ENCODE results near the gene DTYMK.
A peak's percentile ranks its signal among the peaks of the same experiment; 100 is the strongest.

DTYMK gene

GRCh38 chr2:241670333-241671110 is 16.1 kb downstream of the DTYMK start:
- Histone ChIP-seq H3K4me1 (ENCODE audit: control insufficient read depth, insufficient read depth, low read length) (no peaks in the 10 kb centered on the region), H3K4me3 (ENCODE audit: low read depth, low read length) (no peak overlapping the region), H3K9me3 (ENCODE audit: control insufficient read depth, insufficient read depth, low read depth, low read length) (no peaks in the 10 kb centered on the region), H3K27ac (ENCODE audit: extremely low read depth, low read depth, low read length) (no peak overlapping the region), H3K36me3 (ENCODE audit: control insufficient read depth in 2 of 2, insufficient read depth in 1 of 2, low read length in 2 of 2) (peaks cover 0 to 80% of the 10 kb centered on the region in 2 experiments; a peak in 1 of 3 replicates)
- CTCF ChIA-PET = interaction anchor here (1.7 kb wide), 1 partner anchor 11 kb away, joined by 4 read pairs; no protein-coding TSS in a partner anchor
- TF ChIP-seq ZNF660 (tag by site-specific recombination; IDR thresholded peaks at IDR 0.05) = no peak
- no peak for TF ChIP-seq ZNF404 (tag by site-specific recombination; IDR thresholded peaks at IDR 0.05)
- no peak for TF ChIP-seq ZNF610 (tag by site-specific recombination; IDR thresholded peaks at IDR 0.05; ENCODE audit: borderline replicate concordance)
- no peak for TF ChIP-seq AEBP2 (tag by site-specific recombination; IDR thresholded peaks at IDR 0.05; ENCODE audit: borderline replicate concordance)
- TF ChIP-seq KLF17 (tag by site-specific recombination; IDR thresholded peaks at IDR 0.05) = no peak
- no peak for TF ChIP-seq GLIS2 (tag by site-specific recombination; IDR thresholded peaks at IDR 0.05)
- no peak for TF ChIP-seq ZNF596 (tag by site-specific recombination; IDR thresholded peaks at IDR 0.05)
- no peak for TF ChIP-seq ZBTB6 (tag by site-specific recombination; IDR thresholded peaks at IDR 0.05)
- TF ChIP-seq ZNF391 (tag by site-specific recombination; IDR thresholded peaks at IDR 0.05; ENCODE audit: borderline replicate concordance, low read depth) = no peak
- no peak for TF ChIP-seq ZFP37 (tag by site-specific recombination; IDR thresholded peaks at IDR 0.05)
- no peak for TF ChIP-seq TCF7L2 (IDR thresholded peaks at IDR 0.05; ENCODE audit: borderline replicate concordance, low read depth, low read length)
- no peak for TF ChIP-seq ZNF148 (tag by site-specific recombination; IDR thresholded peaks at IDR 0.05; ENCODE audit: borderline replicate concordance)
- no peak for TF ChIP-seq ZNF16 (tag by site-specific recombination; IDR thresholded peaks at IDR 0.05; ENCODE audit: low read depth)
- POLR2A ChIA-PET = interaction anchor here (0.6 to 1.5 kb wide), 2 partner anchors 16 to 84 kb away, joined by 4 to 5 read pairs; partner anchors contain the start of gene DTYMK

GRCh38 chr2:241668839-241669238 is 17.8 kb downstream of the DTYMK start:
- no peak overlapping the region for H3K4me3 ChIP-seq (ENCODE audit: low read depth, low read length)
- TF ChIP-seq ZNF707 (tag by site-specific recombination; IDR thresholded peaks at IDR 0.05) = no peak
- TF ChIP-seq EGR2 (tag by site-specific recombination; IDR thresholded peaks at IDR 0.05; ENCODE audit: low read depth) = peak; percentile 86
- TF ChIP-seq ZNF2 (tag by site-specific recombination; IDR thresholded peaks at IDR 0.05) = no peak
- no peak for TF ChIP-seq ZBTB8A (tag by site-specific recombination; IDR thresholded peaks at IDR 0.05)
- no peak for TF ChIP-seq ZNF544 (tag by site-specific recombination; IDR thresholded peaks at IDR 0.05)
- no peak for TF ChIP-seq ZFP3 (tag by site-specific recombination; IDR thresholded peaks at IDR 0.05; ENCODE audit: low read depth)
- TF ChIP-seq ZFHX2 (tag by site-specific recombination; conservative IDR thresholded peaks at IDR 0.05) = peak; percentile 86
- peak; percentile 59 for TF ChIP-seq KLF1 (tag by site-specific recombination; IDR thresholded peaks at IDR 0.05)
- ChIA-PET CTCF (interaction anchor here (0.6 to 1.7 kb wide), 4 partner anchors 8 to 829 kb away, joined by 3 to 4 read pairs (median 4); no protein-coding TSS in a partner anchor), POLR2A (no interaction called here)
- no peak overlapping the region for H3K27ac ChIP-seq (ENCODE audit: extremely low read depth, low read depth, low read length)
- peaks cover 0 to 66% of the 10 kb centered on the region in 2 experiments; a peak in 1 of 3 replicates for H3K36me3 ChIP-seq (ENCODE audit: control insufficient read depth in 2 of 2, insufficient read depth in 1 of 2, low read length in 2 of 2)
- no peaks in the 10 kb centered on the region for H3K9me3 ChIP-seq (ENCODE audit: control insufficient read depth, insufficient read depth, low read depth, low read length)
- no peaks in the 10 kb centered on the region; the same call in 1 of the 2 replicates for H3K4me1 ChIP-seq (ENCODE audit: control insufficient read depth, insufficient read depth, low read length)
